Measurements from ENCODE around the gene PTPRN2.

GRCh38 chr7:158126661-158127060, 461.0 kb downstream of the PTPRN2 start:
- no peak for TF ChIP-seq EZH2 (IDR thresholded peaks at IDR 0.05; ENCODE audit: borderline replicate concordance, low read depth, low read length, poor library complexity, severe bottlenecking)
- TF ChIP-seq CTCF (conservative IDR thresholded peaks at IDR 0.05; ENCODE audit: low read depth, low read length) = no peak

Measured in A673 (cell line).